K562 (cell line): ENCODE measurements around the gene GOLGA5. TPM values are rescaled to one million over a fixed set of nuclear protein-coding genes. Genes with fewer than 3 reads are reported as not detected.

Experiments used
- ATAC-seq: fragments of 200-7000 bp; cut with Tn5 transposase; 3 replicates; pipeline ENCODE4 v1.9.1; 2020; ENCODE audit warnings: moderate library complexity
- BruUV-seq: library from RNA; stranded (reverse); fragments of 400-500 nt; replicated peaks from 2 replicates; lab custom pipeline; 2021; lab: Mats Ljungman, UMichigan
- CTCF ChIA-PET: fragments of 300-600 bp; formaldehyde crosslinking; extraction: SDS; loops from one replicate; lab custom pipeline; 2021; ENCODE audit warnings: low intra/inter-chr PET ratio; lab: Yijun Ruan, JAX
- POLR2A ChIA-PET: fragments of 300-600, 350-650 bp; sonication (Branson Sonifier 250); formaldehyde crosslinking; extraction: SDS; loops from one replicate; lab custom pipeline; 2021; ENCODE audit warnings: antibody characterized with exemption, inconsistent platforms; lab: Yijun Ruan, JAX
- DNase-seq, 4 experiments: peaks; one replicate each; pipeline versions ENCODE4 v3.0.0 to v3.0.0-alpha.2; 2011 to 2018; ENCODE audit warnings: low spot score in 3 of 4, mixed read lengths in 3 of 4; ENCODE audit errors: extremely low read depth in 1 of 4
- FAIRE-seq: peaks from 2 replicates; lab custom pipeline; 2011; peaks lifted over from hg19 to GRCh38; lab: Jason Lieb, UNC
- H2AFZ ChIP-seq: 2 replicates; pipeline ENCODE4 v1.6.0; 2011; ENCODE audit warnings: low read depth, low read length, control low read depth, inconsistent platforms
- H3K27ac ChIP-seq: fragments of 200-600 bp; 3 replicates; pipeline ENCODE4 v1.8.0; 2011; ENCODE audit warnings: low read depth, mild to moderate bottlenecking, control low read depth, inconsistent platforms, low read length, moderate library complexity, mixed read lengths; ENCODE audit errors: extremely low read depth
- H3K27me3 ChIP-seq, 2 experiments: fragments of 300-600 bp in 1 of 2; 2 replicates in 1 of 2; 3 replicates in 1 of 2; pipeline versions ENCODE4 v1.6.0 to v1.8.0; 2011; ENCODE audit warnings: inconsistent platforms in 2 of 2, low read length in 2 of 2, mild to moderate bottlenecking in 1 of 2, mixed read lengths in 1 of 2, moderate library complexity in 1 of 2; ENCODE audit not compliant: control insufficient read depth in 2 of 2, insufficient read depth in 2 of 2
- H3K36me3 ChIP-seq: fragments of 300-600 bp; 3 replicates; pipeline ENCODE4 v1.8.0; 2011; ENCODE audit warnings: mild to moderate bottlenecking, low read length, inconsistent platforms; ENCODE audit not compliant: control insufficient read depth, insufficient read depth
- H3K4me1 ChIP-seq, 2 experiments: fragments of 200-600 bp in 1 of 2; replicated peaks in 1 of 2; 2 replicates in 1 of 2; 3 replicates in 1 of 2; pipeline versions ENCODE4 v1.5.1 to v1.8.0; 2011; ENCODE audit warnings: inconsistent platforms in 2 of 2, low read length in 2 of 2, mild to moderate bottlenecking in 1 of 2, mixed read lengths in 1 of 2, moderate library complexity in 1 of 2; ENCODE audit not compliant: control insufficient read depth in 2 of 2, insufficient read depth in 2 of 2
- H3K4me2 ChIP-seq: 2 replicates; pipeline ENCODE4 v1.6.1; 2011; ENCODE audit warnings: low read length, control low read depth, inconsistent platforms, mixed read lengths; ENCODE audit not compliant: insufficient read depth
- H3K4me3 ChIP-seq: fragments of 200-600 bp; sonication (generic), shearing (Covaris generic); 2 replicates; pipeline ENCODE4 v1.5.1; 2016; ENCODE audit warnings: control low read depth, inconsistent platforms
- H3K79me2 ChIP-seq: fragments of 200-600 bp; 3 replicates; pipeline ENCODE4 v1.8.0; 2011; ENCODE audit warnings: low read length, inconsistent platforms; ENCODE audit not compliant: control insufficient read depth, insufficient read depth
- H3K9ac ChIP-seq, 2 experiments: 2 replicates each; pipeline versions ENCODE4 v1.6.0 to v1.6.1; 2011; ENCODE audit warnings: low read depth in 2 of 2, low read length in 2 of 2, control low read depth in 1 of 2, inconsistent platforms in 1 of 2, mild to moderate bottlenecking in 1 of 2, mixed read lengths in 1 of 2; ENCODE audit not compliant: insufficient read depth in 1 of 2
- H3K9me1 ChIP-seq: one replicate; pipeline ENCODE4 v1.6.0; 2011; ENCODE audit warnings: inconsistent platforms, mild to moderate bottlenecking, low read length, moderate library complexity; ENCODE audit not compliant: control insufficient read depth, insufficient read depth
- H3K9me3 ChIP-seq: replicated peaks from 2 replicates; pipeline ENCODE4 v1.5.1; 2011; ENCODE audit warnings: low read depth, low read length, inconsistent platforms; ENCODE audit not compliant: control insufficient read depth, insufficient read depth
- H4K20me1 ChIP-seq: replicated peaks from 2 replicates; pipeline ENCODE4 v1.6.1; 2011; ENCODE audit warnings: low read length, inconsistent platforms, mixed read lengths; ENCODE audit not compliant: control insufficient read depth, insufficient read depth
- CAMTA2 ChIP-seq: fragments of 250-450 bp; sonication (Bioruptor Pico); conservative IDR thresholded peaks from 2 replicates; pipeline ENCODE4 v1.5.1; 2022
- CTCF ChIP-seq, 3 experiments: IDR thresholded peaks in 2 of 3; conservative IDR thresholded peaks in 1 of 3; 2 replicates each; pipeline ENCODE4 v1.5.1; 2011 to 2012; ENCODE audit warnings: low read length in 3 of 3, mild to moderate bottlenecking in 3 of 3, control low read depth in 2 of 3, improper control_type of control experiment in 1 of 3, inconsistent platforms in 1 of 3, low read depth in 1 of 3, mixed read lengths in 1 of 3, moderate library complexity in 1 of 3; ENCODE audit not compliant: insufficient read depth in 2 of 3
- JUN ChIP-seq, 2 experiments: sonication (generic) in 1 of 2; formaldehyde crosslinking in 1 of 2; IDR thresholded peaks; 2 replicates each; pipeline versions ENCODE4 v1.6.1 to v1.8.0; 2012 to 2022; ENCODE audit warnings: borderline replicate concordance in 2 of 2, mild to moderate bottlenecking in 2 of 2, improper control_type of control experiment in 1 of 2, low read depth in 1 of 2, low read length in 1 of 2, missing genetic modification reagents in 1 of 2
- KLF10 ChIP-seq: fragments of 250-450 bp; sonication (Bioruptor Pico); IDR thresholded peaks from 2 replicates; pipeline ENCODE4 v1.6.1; 2021; ENCODE audit warnings: matching md5 sums
- MYBL2 ChIP-seq, 2 experiments: fragments of 450-650 bp in 1 of 2; sonication (generic) in 1 of 2; formaldehyde crosslinking in 1 of 2; IDR thresholded peaks; 2 replicates each; pipeline versions ENCODE4 v1.6.1 to v1.8.1; 2017 to 2022; ENCODE audit warnings: borderline replicate concordance in 1 of 2, inconsistent platforms in 1 of 2, low read depth in 1 of 2, mild to moderate bottlenecking in 1 of 2, missing genetic modification reagents in 1 of 2, moderate library complexity in 1 of 2
- NFXL1 ChIP-seq: fragments of 450-650 bp; formaldehyde crosslinking; IDR thresholded peaks from 2 replicates; pipeline ENCODE4 v1.4.0; 2021; ENCODE audit warnings: mild to moderate bottlenecking
- RCOR1 ChIP-seq, 2 experiments: IDR thresholded peaks; 2 replicates each; pipeline ENCODE4 v1.6.1; 2012; ENCODE audit warnings: low read depth in 2 of 2, low read length in 2 of 2, borderline replicate concordance in 1 of 2, improper control_type of control experiment in 1 of 2
- SRSF3 ChIP-seq: fragments of 200-400 bp; formaldehyde crosslinking; IDR thresholded peaks from 2 replicates; pipeline ENCODE4 v1.6.1; 2016; ENCODE audit warnings: mild to moderate bottlenecking, low read length, moderate library complexity; ENCODE audit not compliant: insufficient read depth
- TCF15 ChIP-seq: fragments of 250-450 bp; sonication (Bioruptor Pico); IDR thresholded peaks from 2 replicates; pipeline ENCODE4 v1.8.0; 2022; ENCODE audit warnings: moderate library complexity, mild to moderate bottlenecking, inconsistent platforms
- THAP7 ChIP-seq: fragments of 250-450 bp; sonication (Bioruptor Pico); IDR thresholded peaks from 2 replicates; pipeline ENCODE4 v1.5.0; 2021
- THRAP3 ChIP-seq: fragments of 450-650 bp; IDR thresholded peaks from 2 replicates; pipeline ENCODE4 v1.6.1; 2016; ENCODE audit warnings: mild to moderate bottlenecking, inconsistent platforms, borderline replicate concordance
- YY1 ChIP-seq, 3 experiments: IDR thresholded peaks; 2 replicates each; pipeline ENCODE4 v1.6.1; 2011; ENCODE audit warnings: low read length in 2 of 3, mild to moderate bottlenecking in 2 of 3, moderate library complexity in 2 of 3, borderline replicate concordance in 1 of 3, control low read depth in 1 of 3, low read depth in 1 of 3; ENCODE audit not compliant: insufficient read depth in 3 of 3, insufficient replicate concordance in 2 of 3, control insufficient read depth in 1 of 3, insufficient read length in 1 of 3; ENCODE audit errors: extremely low read depth in 1 of 3
- ZBTB2 ChIP-seq: fragments of 450-650 bp; IDR thresholded peaks from 2 replicates; pipeline ENCODE4 v1.6.1; 2016; ENCODE audit warnings: antibody characterized with exemption
- ZNF589 ChIP-seq: fragments of 200-800 bp; sonication (Bioruptor generic); IDR thresholded peaks from 2 replicates; pipeline ENCODE4 v1.6.1; 2016; ENCODE audit warnings: low read depth, missing genetic modification characterization, missing compliant biosample characterization
- ZSCAN32 ChIP-seq: fragments of 450-650 bp; formaldehyde crosslinking; IDR thresholded peaks from 2 replicates; pipeline ENCODE4 v1.4.0; 2020; ENCODE audit warnings: mild to moderate bottlenecking, moderate library complexity
- WGBS: fragments of 100-300 bp; shearing (Covaris generic); methylation state at CpG from one replicate; pipeline ENCODE4 v1.1.6; 2016; ENCODE audit warnings: low coverage, mixed read lengths; ENCODE audit not compliant: insufficient coverage; ENCODE audit errors: missing lambda C conversion rate; 5-methylcytosine and 5-hydroxymethylcytosine counted together
- in situ Hi-C: fragments of 300-500 bp; cut with MboI; formaldehyde crosslinking; loops from 4 replicates; pipeline ENCODE4 v1.15.0; 2018; ENCODE audit warnings: inconsistent platforms, mixed read lengths
- intact Hi-C: fragments of 100-400 bp; cut with micrococcal nuclease; formaldehyde crosslinking; loops from 2 replicates; pipeline ENCODE4 v1.14.2; 2022
- polyA plus RNA-seq, 8 experiments: library from polyadenylated mRNA; depleted of rRNA in 4 of 8; stranded (reverse) in 5 of 8; unstranded in 3 of 8; fragments of >200 nt; fragmentation: Nextera tagmentation in 2 of 8; fragmentation: Illumina TruSeq in 1 of 8; extraction: Ambion mirVana in 2 of 8; extraction: Trizol in 1 of 8; gene quantifications; 2 replicates each; pipeline versions ENCODE4 v1.2.1 to v1.2.3, GENCODE V29; 2011 to 2014; ENCODE audit warnings: inconsistent platforms in 1 of 8, missing spikeins in 1 of 8
- total RNA-seq, 7 experiments: library from RNA; depleted of rRNA in 6 of 7; stranded (reverse); fragments of >200 nt in 6 of 7; fragmentation: Illumina TruSeq in 2 of 7; extraction: Trizol in 2 of 7; gene quantifications; 2 replicates each; pipeline versions ENCODE4 v1.2.1 to v1.2.3, GENCODE V29; 2011 to 2021; ENCODE audit warnings: low replicate concordance in 1 of 7

The GOLGA5 gene
- total and polyA plus RNA-seq, 9 of the 15 experiments (the other 6 are each of a cell fraction or from before 2014, with no cell fraction given), result 5.7 to 19.6 (median 12.7) TPM

GRCh38 chr14:92886337-92886736 lies 92.2 kb downstream of the GOLGA5 start (continued):
- no peak for TF ChIP-seq YY1 (IDR thresholded peaks at IDR 0.05; ENCODE audit: borderline replicate concordance in 1 of 3, control insufficient read depth in 1 of 3, extremely low read depth in 1 of 3, insufficient read depth in 3 of 3, insufficient read length in 1 of 3, insufficient replicate concordance in 2 of 3, low read depth in 1 of 3, low read length in 2 of 3)
- TF ChIP-seq CAMTA2, result no peak
- no peak for TF ChIP-seq CTCF (IDR thresholded peaks at IDR 0.05 in 2 of 3, conservative IDR thresholded peaks at IDR 0.05 in 1 of 3; ENCODE audit: insufficient read depth in 2 of 3, low read depth in 1 of 3, low read length in 3 of 3)
- TF ChIP-seq MYBL2 (IDR thresholded peaks at IDR 0.05; ENCODE audit: low read depth), result no peak
- TF ChIP-seq MYBL2 (CRISPR knock-in tag; IDR thresholded peaks at IDR 0.05; ENCODE audit: borderline replicate concordance), result no peak
- no peak for TF ChIP-seq NFXL1 (CRISPR knock-in tag)
- TF ChIP-seq ZSCAN32 (CRISPR knock-in tag), result no peak

- H4K20me1 ChIP-seq, result no peaks in the 10 kb centered on the region; the same call in 1 of the 2 replicates
- no peaks in the 10 kb centered on the region for H3K9me3 ChIP-seq
- BruUV-seq, result no TSS peak
- H3K4me2 ChIP-seq, result no peak overlapping the region
- ChIA-PET CTCF (no interaction called here), POLR2A (no interaction called here)
- 0% methylated on average over 1 of the region's 1 CpG for WGBS
- ATAC-seq (no peak), FAIRE-seq (no peak), DNase-seq (no peak)
- no peak overlapping the region for H2AFZ ChIP-seq
- H3K4me1 ChIP-seq, result no peaks in the 10 kb centered on the region
- H3K27me3 ChIP-seq, result peaks cover 0 to 3% of the 10 kb centered on the region in 2 experiments; a peak in 3 of 5 replicates
- no peaks in the 10 kb centered on the region for H3K9me1 ChIP-seq
- no peak overlapping the region for H3K9ac ChIP-seq
- intact Hi-C loops (no loop called here), in situ Hi-C loops (no loop called here)
- no peak overlapping the region for H3K27ac ChIP-seq
- no peak overlapping the region for H3K4me3 ChIP-seq
- no peaks in the 10 kb centered on the region for H3K36me3 ChIP-seq
- no peaks in the 10 kb centered on the region for H3K79me2 ChIP-seq
- TF ChIP-seq ZNF589 (CRISPR knock-in tag) (no peak), ZBTB2 (no peak), THRAP3 (no peak), KLF10 (no peak), JUN (IDR thresholded peaks at IDR 0.05; ENCODE audit: borderline replicate concordance, low read depth, low read length) (no peak), JUN (CRISPR knock-in tag; IDR thresholded peaks at IDR 0.05; ENCODE audit: borderline replicate concordance) (no peak), THAP7 (no peak), SRSF3 (no peak), TCF15 (CRISPR knock-in tag) (no peak), RCOR1 (IDR thresholded peaks at IDR 0.05; ENCODE audit: borderline replicate concordance in 1 of 2, low read depth in 2 of 2, low read length in 2 of 2) (no peak)
Measured at GRCh38 chr14:92887157-92887556, 93.1 kb downstream of the GOLGA5 start.
